Stimulated activated CD8-positive, alpha-beta memory T cell treated with anti-CD3 and anti-CD28 coated beads, Interleukin-4, amount 100 ng/mL, for 1 hour (primary cell): Measurements from ENCODE around the gene SUGP2.

ENCODE experiments used
- DNase-seq, 2 donors: peaks; one replicate each; pipeline ENCODE4 v3.0.0-alpha.2; 2020; ENCODE audit warnings: low read depth in 2 of 2, low spot score in 1 of 2

The SUGP2 gene

DNA sequence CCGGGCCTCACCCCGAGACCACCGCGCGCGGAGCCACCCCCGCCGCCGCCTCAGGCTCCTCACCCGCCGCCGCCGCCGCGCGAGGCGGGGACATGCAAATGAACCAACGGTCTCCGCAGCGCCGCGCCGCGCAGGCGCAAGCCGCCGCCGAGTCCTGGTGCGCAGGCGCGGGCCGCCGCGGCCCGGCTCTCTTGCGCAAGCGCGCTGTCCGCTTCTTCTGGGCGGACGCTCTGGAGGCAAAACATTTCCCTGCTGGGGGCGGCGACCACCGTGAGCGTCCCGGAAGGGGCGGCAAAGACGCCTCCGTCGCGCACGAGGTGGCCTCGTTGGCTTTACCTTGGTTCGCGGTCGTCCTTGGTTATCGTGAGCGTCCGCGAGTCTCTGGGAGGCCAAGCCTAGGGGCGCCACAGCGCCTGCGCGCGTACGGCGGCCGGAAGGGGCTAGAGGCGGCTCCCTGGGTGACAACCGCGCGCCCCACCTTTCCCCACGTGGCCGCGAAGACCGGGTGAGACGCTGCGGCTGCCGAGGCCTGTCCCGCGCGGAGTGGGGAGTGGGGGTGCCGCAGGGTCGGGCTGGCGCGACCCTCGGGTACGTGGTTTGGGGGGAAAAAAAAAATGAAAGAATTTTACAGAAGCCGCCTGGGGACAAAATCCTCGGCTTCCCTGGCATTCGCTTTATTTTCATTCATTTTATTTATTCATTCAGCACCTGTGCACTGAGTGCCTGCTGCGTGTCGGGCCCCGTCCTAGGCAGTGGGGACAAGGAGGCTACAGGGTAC is at the start of gene SUGP2, which contains the start of gene ARMC6:
TSS of gene SUGP2 (minus strand) at position 92 of the 778 bp plus-strand sequence. CDS start 2,446 bp downstream, outside the sequence.
TSS of gene ARMC6 (plus strand) at position 178 of the 778 bp plus-strand sequence. CDS start 607 bp downstream, outside the sequence.
- DNase-seq = peak; percentile 67 to 76

DNA sequence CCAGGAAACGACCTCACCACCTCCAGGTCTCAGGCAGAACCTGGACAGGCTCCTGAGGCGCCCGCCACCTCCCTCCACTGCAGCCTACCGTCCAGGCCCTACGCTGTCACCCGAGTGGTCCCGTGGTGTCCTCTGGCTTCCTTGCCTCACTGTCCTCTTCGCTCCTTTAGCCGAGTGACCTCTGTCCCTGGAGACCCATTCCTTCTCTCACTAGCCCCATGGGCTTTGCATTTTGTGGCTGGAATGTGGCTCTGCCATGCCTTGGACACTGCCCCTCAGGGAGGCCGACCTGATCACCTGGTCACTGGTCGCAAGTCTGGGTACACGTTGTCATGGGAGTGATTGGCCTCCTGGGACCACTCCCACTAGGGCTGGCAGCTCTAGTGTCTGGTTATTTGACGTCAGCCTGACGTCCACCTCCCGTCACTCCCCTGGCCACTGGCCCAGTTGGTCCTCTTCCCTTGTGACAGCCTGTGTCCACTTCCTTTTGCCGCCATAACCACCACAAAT is 48.4 kb upstream of the SUGP2 start:
- DNase-seq = no peak

DNA sequence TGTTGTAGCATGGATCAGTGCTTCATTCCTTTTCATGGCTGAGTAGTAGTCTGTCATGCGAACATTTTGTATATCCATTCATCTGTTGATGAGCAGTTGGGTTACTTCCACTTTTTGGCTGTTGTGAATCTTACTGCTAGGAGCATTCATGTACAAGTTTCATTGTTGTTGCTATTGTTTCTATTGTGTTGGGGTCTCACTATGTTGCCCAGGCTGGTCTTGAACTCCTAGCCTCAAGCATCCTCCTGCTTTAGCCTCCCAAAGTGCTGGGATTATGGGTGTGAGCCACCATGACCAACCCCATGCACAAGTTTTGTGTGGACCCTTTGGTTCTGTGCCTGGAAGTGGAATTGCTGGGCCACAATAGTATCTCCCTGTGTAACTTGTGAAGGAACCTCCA is 46.3 kb upstream of the SUGP2 start:
- DNase-seq = no peak

DNA sequence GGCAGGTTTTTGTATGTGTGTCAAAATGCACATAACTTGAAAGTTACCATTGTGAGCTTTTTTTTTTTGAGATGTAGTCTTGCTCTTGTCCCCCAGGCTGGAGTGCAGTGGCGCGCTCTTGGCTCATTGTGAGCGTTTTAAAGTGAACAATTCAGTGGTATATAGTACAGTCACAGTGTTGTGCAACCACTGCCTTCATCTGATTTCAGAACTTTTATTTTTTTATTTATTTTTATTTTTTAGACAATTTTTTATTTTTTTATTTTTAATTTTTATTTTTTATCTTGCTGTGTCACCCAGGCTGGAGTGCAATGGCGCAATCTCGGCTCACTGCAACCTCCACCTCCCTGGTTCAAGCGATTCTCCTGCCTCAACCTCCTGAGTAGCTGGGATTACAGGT is 45.5 kb upstream of the SUGP2 start:
- DNase-seq = no peak

DNA sequence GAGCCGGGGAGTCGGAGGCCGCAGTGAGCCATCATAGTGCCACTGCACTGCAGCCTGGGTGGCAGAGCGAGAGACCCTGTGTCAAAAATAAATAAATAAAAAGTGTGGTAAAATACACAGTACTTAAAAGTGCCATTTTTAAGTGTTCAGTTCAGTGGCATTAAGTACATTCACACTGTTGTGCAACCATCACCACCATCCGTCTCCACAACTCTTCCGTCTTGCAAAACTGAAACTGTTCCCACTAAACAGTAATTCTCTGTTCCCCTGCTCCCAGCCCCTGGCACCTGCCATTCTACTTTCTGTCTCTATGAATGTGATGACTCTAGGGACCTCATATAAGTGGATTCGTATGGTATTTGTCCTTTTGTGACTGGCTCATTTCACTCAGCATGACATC is 43.8 kb upstream of the SUGP2 start:
- DNase-seq = no peak

DNA sequence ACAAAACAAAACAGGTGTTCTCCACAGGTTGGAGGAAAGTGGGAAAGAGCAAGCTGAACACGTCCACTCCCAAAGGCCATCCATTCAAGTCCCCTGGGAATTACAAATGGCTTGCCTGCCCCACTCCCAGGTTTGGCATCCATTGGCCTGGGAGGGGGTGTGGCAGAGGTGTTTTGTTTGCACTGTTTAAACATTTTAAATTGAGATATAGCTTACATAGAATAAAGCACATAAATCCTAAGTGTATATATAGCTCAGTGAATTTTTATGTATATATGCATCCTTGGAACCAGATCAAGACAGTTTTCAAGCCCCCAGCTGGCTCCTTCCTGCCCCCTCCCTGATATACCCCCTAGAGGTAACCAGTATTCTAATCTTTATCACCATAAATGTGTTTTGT is 43.2 kb upstream of the SUGP2 start:
- no peak for DNase-seq

DNA sequence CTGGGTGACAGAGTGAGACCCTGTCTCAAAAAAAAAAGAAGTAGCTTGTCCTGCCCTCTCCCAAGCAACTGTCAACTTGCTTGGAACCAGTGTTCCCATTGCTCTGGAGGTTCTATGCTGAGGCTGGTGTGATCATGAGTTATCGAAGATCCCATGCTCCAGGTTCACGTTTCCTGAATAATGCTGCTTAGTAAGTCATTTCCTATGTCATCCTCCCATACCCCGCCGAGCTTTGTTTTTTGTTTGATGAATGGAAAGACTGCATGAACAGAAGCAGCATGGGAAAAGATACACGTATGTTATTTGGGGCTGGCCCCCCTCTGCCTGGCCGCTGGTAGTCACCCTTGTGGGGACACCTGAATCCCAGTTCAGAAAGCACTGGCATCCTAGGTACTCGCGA is 41.8 kb upstream of the SUGP2 start:
- DNase-seq = no peak

DNA sequence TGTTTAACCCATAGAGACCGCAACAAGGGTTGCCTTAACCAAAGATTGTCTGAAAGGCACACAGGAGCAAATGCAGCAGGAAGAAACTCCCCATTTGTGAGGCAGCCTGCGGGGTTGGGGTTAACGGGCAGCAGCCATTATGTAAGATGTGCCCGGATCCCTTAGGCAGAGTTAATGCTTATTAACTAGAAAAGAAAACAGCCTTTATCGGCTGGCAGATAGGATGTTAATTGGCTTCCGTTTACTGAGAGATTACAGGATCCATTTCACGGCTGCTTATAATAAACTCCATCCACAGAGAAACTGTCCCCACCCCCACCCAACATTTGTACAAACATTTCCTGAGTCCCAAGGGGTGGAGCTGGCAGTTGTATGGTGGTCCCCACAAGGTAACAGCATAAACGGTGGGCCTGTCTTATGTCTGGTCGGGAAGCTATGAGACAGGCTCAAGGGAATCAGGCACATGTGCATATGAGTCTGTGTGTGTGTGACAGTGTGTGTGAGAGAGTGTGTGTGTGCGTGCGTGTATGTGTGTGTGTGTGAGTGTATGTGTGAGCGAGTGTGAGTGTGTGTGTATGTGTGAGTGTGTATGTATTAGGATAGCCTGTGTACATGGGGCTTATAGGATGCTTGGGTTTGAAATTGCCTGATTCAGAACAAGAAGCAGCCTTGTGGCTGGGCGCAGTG is 41.0 kb upstream of the SUGP2 start:
- DNase-seq = no peak

DNA sequence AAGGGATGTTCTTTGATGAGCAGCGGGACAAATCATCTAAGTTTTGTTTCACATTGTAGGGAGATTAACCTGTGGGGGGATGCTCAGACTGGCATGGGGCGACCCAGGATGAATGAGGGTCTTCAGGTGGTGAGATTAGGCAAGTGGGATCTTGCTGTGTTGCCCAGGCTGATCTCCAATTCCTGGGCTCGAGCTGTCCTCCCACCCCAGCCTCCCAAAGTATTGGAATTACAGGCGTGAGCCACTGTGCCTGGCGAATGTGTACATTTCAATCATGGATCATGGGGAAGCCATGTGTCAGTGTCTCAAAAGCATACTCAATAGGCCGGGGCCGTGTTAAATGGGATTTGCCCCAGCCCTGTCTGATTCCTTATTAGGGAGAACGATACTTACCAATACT is 38.6 kb upstream of the SUGP2 start:
- no peak for DNase-seq

DNA sequence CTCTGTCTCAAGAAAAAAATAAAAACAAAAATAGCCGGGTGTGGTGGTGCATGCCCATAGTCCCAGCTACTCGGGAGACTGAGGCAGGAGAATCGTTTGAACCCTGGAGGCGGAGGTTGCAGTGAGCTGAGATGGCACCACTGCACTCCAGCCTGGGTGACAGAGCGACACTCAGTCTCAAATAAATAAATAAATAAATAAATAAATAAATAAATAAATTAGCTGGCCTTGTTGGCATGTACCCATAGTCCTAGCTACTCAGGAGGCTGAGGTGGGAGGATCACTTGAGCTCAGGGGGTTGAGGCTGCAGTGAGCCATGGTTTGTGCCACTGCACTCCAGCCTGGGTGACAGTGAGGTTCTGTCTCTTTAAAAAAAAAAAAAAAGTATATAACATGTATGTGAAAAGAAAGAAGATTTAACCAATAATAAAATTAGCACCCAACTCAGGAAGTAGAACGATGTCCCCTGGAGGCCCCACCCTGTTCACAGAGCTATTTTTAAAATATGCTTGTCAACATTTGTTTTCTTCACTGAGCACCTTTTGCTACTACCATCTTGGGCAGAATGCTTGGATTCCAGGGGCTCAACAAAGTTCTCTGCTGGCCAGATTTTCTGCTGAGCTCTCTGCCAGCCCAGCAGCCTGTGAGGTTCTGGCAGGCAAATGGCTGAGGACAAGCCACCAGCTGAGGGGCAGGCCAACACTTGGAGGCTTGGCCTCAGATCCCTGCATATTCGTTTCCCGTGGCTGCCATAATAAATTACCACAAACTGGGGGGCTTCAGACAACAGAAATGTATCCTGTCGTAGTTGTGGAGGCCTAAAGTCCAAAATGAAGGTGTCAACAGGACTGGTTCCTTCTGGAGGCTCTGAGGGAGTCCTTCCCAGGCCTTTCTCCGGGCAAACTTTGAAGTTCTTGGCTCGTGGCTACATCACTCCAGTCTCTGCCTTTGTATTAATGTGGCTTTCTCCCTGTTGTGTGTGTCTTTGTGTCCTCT is 35.6 kb upstream of the SUGP2 start:
- DNase-seq = no peak

DNA sequence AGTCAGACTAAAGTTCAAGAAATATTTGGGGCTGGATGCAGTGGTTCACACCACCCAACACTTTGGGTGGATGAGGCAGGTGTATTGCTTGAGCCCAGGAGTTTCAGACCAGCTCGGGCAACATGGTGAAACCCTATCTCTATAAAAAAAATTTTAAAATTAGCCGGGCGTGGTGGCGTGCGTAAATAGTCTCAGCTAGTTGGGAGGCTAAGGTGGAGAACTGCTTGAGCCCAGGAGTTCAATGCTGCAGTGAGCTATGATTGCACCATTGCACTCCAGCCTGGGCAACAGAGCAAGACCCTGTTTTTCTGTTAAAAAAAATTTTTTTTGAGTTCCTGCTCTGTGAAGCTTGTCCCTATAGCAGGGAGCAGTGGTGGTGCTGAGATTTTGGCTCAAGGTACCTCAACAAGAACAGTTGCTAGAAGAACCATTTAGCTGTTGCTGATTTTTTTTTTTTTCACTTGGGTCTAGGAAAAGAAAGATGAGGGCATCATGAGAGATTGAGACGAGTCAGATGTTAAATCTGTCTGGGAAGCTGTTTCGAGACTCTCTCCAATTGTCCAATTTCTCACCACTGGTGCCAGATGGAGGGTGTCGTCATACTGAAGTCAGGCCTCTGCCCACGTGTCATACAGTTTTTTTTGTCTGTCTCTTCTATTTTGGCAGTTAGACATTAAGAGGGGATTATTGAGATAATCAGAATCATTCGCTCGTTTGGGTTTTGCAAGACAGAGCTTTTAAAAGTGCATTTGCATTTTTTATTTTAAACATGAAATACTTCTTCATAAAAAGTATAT is 34.2 kb upstream of the SUGP2 start:
- no peak for DNase-seq

DNA sequence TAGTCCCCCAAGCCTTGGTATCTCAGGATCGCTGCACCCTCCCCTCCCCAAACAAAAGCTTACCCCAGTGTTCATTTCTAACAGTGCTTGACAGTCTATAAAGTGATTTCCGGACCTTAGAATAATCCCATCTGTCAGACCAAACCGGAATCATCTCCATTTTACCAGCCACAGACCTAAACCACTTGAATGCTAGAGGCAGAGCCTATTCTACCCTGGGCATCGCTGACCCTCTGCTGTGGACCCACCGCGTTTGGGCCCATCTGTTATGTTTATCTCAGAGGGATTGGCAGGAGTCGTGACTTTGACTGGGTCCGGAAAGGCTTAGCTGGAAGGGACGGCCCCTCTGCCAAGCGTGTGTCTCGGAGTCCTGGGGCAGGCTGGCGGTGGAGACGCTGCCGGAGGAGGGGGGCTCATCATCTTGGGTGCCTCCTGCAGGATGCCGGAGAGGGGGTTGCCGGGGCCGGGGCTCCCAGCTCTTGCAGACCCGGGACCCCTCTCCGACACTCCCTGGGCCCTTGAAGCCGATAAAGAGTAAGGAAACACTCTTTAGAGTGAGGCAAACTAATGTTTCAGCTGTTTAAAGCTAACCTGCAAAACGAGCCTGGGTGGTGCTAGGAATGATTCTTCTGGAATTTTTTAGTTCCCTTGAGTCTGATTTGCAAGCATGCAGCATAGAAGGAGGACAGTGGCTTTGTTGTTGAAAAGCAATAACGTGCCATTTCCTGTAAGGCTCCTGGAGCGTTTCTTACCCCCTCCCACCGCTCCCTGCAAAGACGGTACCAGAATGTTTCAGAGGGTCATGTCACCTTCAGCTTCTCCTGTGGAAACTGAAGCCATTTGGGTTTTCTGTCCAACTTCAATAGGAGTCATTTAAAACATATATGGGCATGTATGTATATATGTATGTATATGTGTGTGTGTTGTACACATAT is 31.8 kb upstream of the SUGP2 start:
- no peak for DNase-seq

DNA sequence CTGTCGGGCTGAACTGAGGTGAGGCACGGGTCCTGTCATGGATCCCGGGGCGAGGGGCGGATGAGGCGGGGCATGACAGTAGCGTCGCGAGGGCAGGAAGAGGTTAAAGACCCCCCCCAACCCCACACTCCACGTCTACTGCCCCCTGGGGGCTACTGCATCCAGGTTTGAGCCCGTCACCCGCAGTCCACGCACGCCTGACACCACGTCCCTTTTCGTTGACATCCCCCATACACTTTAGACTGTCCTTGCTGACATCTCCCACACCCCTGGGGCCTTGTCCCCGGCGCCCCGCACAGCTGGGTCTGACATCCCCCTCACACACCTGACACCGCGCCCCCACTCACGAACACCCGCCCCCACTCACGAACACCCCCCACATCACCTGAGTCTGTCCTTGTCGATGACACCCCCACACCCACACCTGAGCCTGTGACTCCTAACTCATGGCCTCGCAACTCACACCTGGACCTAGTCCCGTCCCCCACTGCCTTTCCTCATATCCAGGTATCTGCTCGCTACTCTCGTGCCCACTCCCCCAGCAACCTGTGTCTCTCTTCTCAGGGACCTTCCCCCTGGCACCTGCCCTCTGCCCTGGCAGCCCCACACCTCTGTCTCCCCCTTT is 30.9 kb upstream of the SUGP2 start:
- DNase-seq = peak in 1 of 2 donors; percentile 31

DNA sequence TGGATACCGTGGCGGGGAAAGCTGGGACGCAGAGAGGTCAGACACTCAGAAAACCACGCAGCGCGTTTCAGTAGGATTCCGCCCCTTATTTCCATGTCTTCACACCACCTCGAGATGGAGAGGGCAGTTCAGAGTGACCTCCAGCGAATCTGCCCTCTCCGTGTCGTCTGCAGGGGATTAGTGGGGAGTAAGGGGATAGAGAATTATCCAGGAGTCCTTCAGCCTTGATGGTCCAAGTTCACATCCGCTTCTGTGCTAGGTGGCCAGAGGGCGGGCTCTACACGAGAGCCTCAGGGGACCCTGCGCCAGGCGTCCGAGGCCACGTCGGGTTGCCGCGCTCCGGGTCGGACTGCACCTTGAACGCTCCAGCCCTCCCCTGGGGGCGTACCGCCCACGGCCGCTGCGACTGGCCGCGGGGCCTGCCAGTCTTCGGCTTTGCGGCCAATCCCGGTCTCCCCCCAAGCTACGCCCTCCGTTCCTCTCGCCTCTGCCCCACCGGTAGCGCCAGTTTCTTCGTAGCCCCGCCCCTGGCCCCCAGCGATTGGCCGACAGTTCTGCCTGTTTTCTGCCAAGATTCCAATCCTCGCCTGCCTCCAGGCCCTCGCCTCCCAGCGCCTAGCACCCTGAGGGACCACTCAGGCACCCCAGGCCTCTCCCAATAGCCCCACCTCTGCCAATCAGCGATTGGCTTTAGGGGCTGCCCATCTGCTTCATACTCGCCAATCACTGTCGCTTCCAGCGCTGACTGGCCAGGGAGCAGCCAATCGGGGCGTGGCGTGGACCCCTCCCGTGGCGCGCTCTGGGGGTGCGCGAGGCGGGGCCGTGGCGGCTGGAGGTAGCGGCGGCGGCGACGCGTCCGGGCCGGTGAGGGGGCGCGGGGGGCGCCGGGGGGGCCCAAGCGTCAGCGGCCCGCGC is 30.1 kb upstream of the SUGP2 start, which contains the start of gene SLC25A42:
TSS of gene SLC25A42 (plus strand) at position 812 of the 915 bp plus-strand sequence. CDS start 32,131 bp downstream, outside the sequence.
- peak; percentile 94 to 97 for DNase-seq

DNA sequence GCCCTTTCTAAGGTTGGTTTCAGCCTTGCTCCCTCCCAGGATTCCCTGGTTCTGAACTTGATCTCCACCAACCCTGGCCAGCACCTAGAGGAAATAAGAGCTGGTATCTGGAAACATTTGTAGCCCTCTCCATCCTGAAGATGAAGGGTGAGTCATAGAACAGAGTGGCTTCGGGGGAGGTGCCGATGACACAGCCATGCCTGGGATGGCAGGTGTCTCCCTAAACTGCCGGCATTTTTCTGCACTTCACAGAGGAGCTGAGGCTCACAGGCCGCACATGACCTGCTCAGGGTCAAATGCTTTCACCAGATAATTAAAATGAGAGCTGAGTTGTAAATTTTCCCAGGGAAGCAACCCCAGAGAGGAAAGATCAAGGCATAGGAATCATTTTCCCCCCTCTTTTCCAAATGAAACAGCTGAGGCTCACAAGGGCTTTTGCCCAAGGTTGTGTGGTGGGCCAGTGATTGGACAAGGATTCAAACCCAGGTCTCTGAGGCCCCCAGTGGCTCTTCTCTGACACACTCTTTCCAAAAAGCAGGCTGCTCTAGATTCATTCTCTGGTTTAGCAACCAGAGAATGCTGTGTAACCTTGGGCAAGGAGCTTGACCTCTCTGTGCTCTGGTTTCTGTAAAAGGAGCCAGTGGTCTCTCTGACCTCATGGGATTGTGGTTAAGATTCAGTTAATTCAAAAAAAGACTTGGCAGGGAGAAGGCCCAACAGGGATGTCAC is 29.3 kb upstream of the SUGP2 start:
- no peak for DNase-seq

DNA sequence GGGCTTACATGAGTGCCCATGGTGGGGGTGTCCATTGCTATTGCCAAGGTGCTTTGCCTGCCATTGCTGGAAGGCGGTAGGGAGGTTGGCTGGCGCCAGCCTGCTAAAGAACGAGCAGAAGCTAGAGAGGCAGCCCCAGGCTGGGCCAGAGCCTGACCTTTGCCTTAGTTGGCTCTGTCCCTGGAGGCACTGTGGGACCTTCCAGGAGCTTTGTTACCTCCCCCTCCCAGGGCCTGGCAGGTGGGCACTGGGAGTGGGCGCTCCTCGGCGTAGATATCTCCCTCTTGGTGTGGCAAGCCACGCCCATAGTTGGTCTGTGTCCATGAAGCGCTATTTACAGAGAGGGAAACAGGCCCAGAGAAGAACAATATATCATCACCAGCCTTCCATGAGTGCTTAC is 28.2 kb upstream of the SUGP2 start:
- DNase-seq = no peak
